Progenitor cell of endocrine pancreas (in vitro differentiated cells): ENCODE measurements around the gene HINT2. TPM values are rescaled to one million over a fixed set of nuclear protein-coding genes. Genes with fewer than 3 reads are reported as not detected.

Experiments
- DNase-seq: peaks from one replicate; pipeline ENCODE4 v3.0.0; 2021; ENCODE audit warnings: low spot score; ENCODE audit not compliant: unreplicated experiment
- H3K27ac Mint-ChIP-seq: 2 replicates; pipeline ENCODE4 v1.8.0; 2021; ENCODE audit warnings: mild to moderate bottlenecking, moderate library complexity, mixed read lengths
- H3K27me3 Mint-ChIP-seq: 2 replicates; pipeline ENCODE4 v1.8.0; 2021; ENCODE audit warnings: mixed read lengths
- H3K36me3 Mint-ChIP-seq: 2 replicates; pipeline ENCODE4 v1.8.0; 2022; ENCODE audit warnings: mixed read lengths; ENCODE audit not compliant: insufficient read depth
- H3K4me1 Mint-ChIP-seq: 2 replicates; pipeline ENCODE4 v1.8.0; 2021; ENCODE audit warnings: low read depth, mixed read lengths
- H3K4me3 Mint-ChIP-seq: 2 replicates; pipeline ENCODE4 v1.8.0; 2021; ENCODE audit warnings: low read depth, mild to moderate bottlenecking, moderate library complexity, mixed read lengths
- H3K9me3 Mint-ChIP-seq: 2 replicates; pipeline ENCODE4 v1.8.0; 2021; ENCODE audit warnings: low read depth, mixed read lengths
- total RNA-seq: library from RNA; stranded (reverse); gene quantifications from 2 replicates; pipeline ENCODE4 v1.2.1, GENCODE V29; 2021
- TF ChIP-seq, protein P1 (sequence below): fragments of 200-600 bp; sonication (generic); IDR thresholded peaks from one replicate; pipeline ENCODE4 v1.5.0; 2021; ENCODE audit warnings: antibody characterized with exemption, mild to moderate bottlenecking; ENCODE audit not compliant: unreplicated experiment

HINT2 gene
- total RNA-seq, 1 donor from 2014 or later, result 37.7 TPM

DNA sequence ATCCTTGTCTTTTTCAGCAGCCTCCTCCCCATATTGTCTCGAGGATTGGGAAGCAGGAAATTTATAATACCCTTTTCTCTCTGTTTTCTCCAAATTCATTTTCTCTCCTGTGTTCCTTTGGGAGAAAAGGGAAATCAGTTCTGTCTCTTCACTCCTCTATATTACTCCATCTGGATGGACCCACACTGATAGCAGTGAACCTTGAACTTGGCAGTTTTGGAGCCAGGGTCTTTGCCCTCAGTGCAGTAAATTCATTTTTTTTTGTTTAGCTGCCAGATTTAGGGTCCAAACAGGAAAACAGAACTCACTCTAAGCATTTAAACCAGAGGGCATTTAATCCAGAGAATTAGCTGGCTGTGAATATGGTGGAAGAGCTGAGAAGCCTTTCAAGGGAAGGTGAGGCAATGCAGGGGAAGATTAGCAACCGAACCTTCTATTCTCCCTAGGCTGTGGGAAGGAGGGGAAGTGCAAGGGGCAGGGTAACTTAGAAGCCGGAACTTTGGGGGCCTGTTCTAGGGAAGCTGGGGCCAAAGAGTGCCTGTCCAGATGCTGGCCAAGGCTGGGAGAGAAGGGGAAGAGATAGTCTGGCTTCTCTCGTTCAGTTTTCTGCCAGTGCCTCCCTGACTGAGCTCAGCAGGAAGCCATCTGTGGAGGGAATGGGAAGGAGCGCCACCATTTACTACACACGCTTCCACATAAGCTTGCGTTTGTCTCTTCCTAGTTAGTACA lies 39.8 kb downstream of the HINT2 start:
- Mint-ChIP-seq H3K9me3 (no peaks in the 10 kb centered on the region), H3K4me3 (no peak overlapping the region), H3K4me1 (peaks cover 10% of the 10 kb centered on the region), H3K27ac (peak overlapping the region; percentile 50), H3K27me3 (no peaks in the 10 kb centered on the region), H3K36me3 (peaks cover under 1% of the 10 kb centered on the region)
- TF ChIP-seq, protein P1, sequence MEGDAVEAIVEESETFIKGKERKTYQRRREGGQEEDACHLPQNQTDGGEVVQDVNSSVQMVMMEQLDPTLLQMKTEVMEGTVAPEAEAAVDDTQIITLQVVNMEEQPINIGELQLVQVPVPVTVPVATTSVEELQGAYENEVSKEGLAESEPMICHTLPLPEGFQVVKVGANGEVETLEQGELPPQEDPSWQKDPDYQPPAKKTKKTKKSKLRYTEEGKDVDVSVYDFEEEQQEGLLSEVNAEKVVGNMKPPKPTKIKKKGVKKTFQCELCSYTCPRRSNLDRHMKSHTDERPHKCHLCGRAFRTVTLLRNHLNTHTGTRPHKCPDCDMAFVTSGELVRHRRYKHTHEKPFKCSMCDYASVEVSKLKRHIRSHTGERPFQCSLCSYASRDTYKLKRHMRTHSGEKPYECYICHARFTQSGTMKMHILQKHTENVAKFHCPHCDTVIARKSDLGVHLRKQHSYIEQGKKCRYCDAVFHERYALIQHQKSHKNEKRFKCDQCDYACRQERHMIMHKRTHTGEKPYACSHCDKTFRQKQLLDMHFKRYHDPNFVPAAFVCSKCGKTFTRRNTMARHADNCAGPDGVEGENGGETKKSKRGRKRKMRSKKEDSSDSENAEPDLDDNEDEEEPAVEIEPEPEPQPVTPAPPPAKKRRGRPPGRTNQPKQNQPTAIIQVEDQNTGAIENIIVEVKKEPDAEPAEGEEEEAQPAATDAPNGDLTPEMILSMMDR, result no peak
- no peak for DNase-seq

DNA sequence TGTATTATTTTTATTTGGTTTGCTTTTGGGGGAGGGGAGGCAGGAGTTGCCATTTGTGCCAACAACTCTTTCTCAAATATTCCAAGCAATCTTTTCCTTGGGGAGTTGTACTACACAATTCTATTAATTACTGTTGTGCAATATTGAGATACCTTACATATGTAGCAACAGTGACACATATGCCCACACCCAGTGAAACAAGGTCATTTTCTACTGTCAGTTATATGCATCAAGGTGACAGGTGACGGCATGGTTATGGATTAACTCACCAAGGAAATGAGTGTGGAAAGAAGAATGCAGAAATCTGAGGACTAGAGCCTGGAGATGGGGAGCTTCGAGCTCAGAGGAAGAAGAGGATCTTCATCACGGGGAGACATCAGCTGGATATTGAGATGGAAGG lies 42.9 kb downstream of the HINT2 start:
- TF ChIP-seq, protein P1, result no peak
- H3K4me3 Mint-ChIP-seq, result no peak overlapping the region
- peaks cover 5% of the 10 kb centered on the region for H3K4me1 Mint-ChIP-seq
- no peak for DNase-seq
- no peak overlapping the region for H3K27ac Mint-ChIP-seq
- H3K27me3 Mint-ChIP-seq, result no peaks in the 10 kb centered on the region
- no peaks in the 10 kb centered on the region for H3K9me3 Mint-ChIP-seq
- H3K36me3 Mint-ChIP-seq, result no peaks in the 10 kb centered on the region

DNA sequence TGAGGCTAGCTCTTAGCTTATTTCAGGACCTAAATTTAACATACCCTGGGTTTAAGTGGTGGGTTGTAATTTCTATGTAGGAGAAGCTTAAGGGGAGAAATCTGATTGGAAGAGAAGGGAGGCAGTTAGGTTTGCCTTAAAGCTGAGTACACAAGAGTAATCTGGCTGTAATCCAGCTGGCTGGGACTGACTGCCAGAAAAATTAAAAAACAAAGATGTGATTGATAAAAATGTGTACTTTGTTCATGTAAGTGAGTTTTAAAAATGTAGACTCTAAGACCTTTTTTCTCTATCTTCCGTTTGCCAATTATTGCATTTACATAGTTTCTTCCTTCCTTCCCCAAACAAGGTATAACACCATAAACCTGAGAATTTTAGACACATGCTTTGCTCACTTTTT lies 43.3 kb downstream of the HINT2 start:
- H3K27ac Mint-ChIP-seq, result no peak overlapping the region
- H3K9me3 Mint-ChIP-seq, result no peaks in the 10 kb centered on the region
- H3K4me3 Mint-ChIP-seq, result no peak overlapping the region
- no peaks in the 10 kb centered on the region for H3K27me3 Mint-ChIP-seq
- H3K4me1 Mint-ChIP-seq, result peaks cover 5% of the 10 kb centered on the region
- no peaks in the 10 kb centered on the region for H3K36me3 Mint-ChIP-seq
- DNase-seq, result no peak
- TF ChIP-seq, protein P1, result no peak

DNA sequence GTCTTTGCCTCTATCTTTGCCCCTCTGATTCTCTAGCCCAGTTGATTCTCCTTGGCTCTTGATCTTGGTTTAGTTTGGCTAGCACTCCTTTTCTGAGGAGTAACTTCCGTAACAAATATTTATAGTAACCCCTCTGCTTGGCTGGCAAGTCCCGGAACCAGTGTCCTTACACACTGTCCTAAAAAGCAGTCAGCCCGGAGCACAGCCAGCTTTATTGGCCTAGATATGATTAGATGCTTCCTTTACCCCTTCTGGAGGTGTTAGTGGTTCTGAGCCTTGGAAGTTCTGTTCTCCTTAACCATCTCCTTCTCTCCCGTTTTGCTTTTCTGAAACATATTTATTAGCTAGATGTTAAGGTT lies 43.8 kb downstream of the HINT2 start:
- Mint-ChIP-seq H3K4me3 (no peak overlapping the region), H3K9me3 (no peaks in the 10 kb centered on the region), H3K27ac (no peak overlapping the region), H3K27me3 (no peaks in the 10 kb centered on the region), H3K36me3 (no peaks in the 10 kb centered on the region), H3K4me1 (peaks cover 3% of the 10 kb centered on the region)
- TF ChIP-seq, protein P1, result no peak
- DNase-seq, result no peak

DNA sequence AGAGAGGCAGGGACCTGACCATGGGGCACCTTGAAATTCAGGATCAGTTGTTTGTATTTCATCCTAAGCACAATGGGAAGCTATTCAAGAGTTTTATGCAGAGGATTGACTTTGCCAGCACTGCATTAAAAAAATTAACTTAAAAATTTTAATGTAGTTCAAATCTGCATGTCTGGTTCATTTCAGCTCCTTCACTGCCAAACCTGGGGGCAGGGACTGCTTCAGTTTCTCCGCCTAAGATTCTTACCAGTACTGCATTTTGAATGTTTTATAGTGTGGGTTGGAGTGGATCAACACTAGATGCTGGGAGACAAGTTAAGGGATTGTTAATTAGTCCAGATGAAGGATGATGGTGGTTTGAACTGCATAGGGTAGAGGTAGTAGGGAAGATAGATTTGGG lies 45.1 kb downstream of the HINT2 start:
- Mint-ChIP-seq H3K4me1 (no peaks in the 10 kb centered on the region), H3K36me3 (no peaks in the 10 kb centered on the region), H3K27ac (no peak overlapping the region), H3K9me3 (no peaks in the 10 kb centered on the region), H3K4me3 (no peak overlapping the region), H3K27me3 (no peaks in the 10 kb centered on the region)
- TF ChIP-seq, protein P1, result no peak
- DNase-seq, result no peak
